Colonic mucosa (tissue), 4 donors: ENCODE measurements around the gene BRK1. TPM values are rescaled to one million over a fixed set of nuclear protein-coding genes. Genes with fewer than 3 reads are reported as not detected.

Experiments used
- DNase-seq: peaks from one replicate; pipeline ENCODE4 v3.0.0-alpha.2; 2020
- H3K27ac ChIP-seq: fragments of 200-600 bp; one replicate; pipeline ENCODE4 v1.8.0; 2021
- H3K27me3 ChIP-seq: fragments of 200-600 bp; one replicate; pipeline ENCODE4 v1.8.0; 2021
- H3K36me3 ChIP-seq: fragments of 200-600 bp; one replicate; pipeline ENCODE4 v1.8.0; 2021
- H3K4me1 ChIP-seq: fragments of 200-600 bp; one replicate; pipeline ENCODE4 v1.8.0; 2021; ENCODE audit warnings: mild to moderate bottlenecking
- H3K4me3 ChIP-seq: fragments of 200-600 bp; one replicate; pipeline ENCODE4 v1.8.0; 2021
- H3K9ac ChIP-seq, 2 donors: one replicate each; pipeline ENCODE4 v1.7.0; 2013; ENCODE audit warnings: control low read depth in 2 of 2, low read depth in 2 of 2, low read length in 2 of 2
- H3K9me3 ChIP-seq: fragments of 200-600 bp; one replicate; pipeline ENCODE4 v1.8.0; 2021
- intact Hi-C: fragments of 100-400 bp; cut with DNase I; formaldehyde crosslinking; loops from one replicate; pipeline ENCODE4 v1.14.1; 2022
- total RNA-seq, 2 donors: library from RNA; stranded (reverse); fragmentation: NEBNext Ultra II Directional in 1 of 2; extraction: Animal tissue kit (Norgen Biotek cat#: 25700) in 1 of 2; gene quantifications; one replicate each; pipeline ENCODE4 v1.2.1, GENCODE V29; 2021
- TF ChIP-seq, protein P1 (sequence below): fragments of 200-600 bp; IDR thresholded peaks from one replicate; pipeline ENCODE4 v1.8.0; 2022; ENCODE audit warnings: antibody characterized with exemption, mild to moderate bottlenecking
- donor health status: healthy.
- donor health status: DM: no; HTN: no; CAD: no.
- donor health status: DM: no; HTN: no; CAD: no.

BRK1 gene
- total RNA-seq, 2 donors from 2014 or later, result 104 to 105 TPM

DNA sequence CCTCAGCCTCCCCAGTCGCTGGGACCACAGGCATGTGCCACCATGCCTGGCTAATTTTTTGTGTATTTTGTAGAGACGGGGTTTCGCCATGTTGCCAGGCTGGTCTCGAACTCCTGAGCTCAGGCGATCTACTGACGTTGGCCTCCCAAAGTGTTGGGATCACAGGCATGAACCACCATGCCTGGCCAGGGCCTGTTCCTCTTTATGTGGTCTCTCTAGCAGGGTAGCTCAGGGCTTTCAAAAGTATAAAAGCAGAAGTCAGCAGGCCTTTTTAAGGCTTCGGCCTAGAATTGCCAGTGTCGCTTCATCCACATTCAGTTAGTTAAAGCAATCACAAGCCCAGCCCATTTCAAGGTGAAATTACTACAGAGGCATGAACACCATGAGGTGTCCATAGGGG is 33.8 kb downstream of the BRK1 start:
- H3K9me3 ChIP-seq, result no peaks in the 10 kb centered on the region
- H3K36me3 ChIP-seq, result peaks cover 9% of the 10 kb centered on the region
- H3K9ac ChIP-seq, result no peak overlapping the region
- H3K27me3 ChIP-seq, result no peaks in the 10 kb centered on the region
- no peaks in the 10 kb centered on the region for H3K4me1 ChIP-seq
- no peak overlapping the region for H3K27ac ChIP-seq
- no peak overlapping the region for H3K4me3 ChIP-seq
- no peak for DNase-seq
- intact Hi-C loops, result no loop called here
- TF ChIP-seq, protein P1, sequence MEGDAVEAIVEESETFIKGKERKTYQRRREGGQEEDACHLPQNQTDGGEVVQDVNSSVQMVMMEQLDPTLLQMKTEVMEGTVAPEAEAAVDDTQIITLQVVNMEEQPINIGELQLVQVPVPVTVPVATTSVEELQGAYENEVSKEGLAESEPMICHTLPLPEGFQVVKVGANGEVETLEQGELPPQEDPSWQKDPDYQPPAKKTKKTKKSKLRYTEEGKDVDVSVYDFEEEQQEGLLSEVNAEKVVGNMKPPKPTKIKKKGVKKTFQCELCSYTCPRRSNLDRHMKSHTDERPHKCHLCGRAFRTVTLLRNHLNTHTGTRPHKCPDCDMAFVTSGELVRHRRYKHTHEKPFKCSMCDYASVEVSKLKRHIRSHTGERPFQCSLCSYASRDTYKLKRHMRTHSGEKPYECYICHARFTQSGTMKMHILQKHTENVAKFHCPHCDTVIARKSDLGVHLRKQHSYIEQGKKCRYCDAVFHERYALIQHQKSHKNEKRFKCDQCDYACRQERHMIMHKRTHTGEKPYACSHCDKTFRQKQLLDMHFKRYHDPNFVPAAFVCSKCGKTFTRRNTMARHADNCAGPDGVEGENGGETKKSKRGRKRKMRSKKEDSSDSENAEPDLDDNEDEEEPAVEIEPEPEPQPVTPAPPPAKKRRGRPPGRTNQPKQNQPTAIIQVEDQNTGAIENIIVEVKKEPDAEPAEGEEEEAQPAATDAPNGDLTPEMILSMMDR, result no peak

GRCh38 chr3:10150987-10151386 is 35.5 kb downstream of the BRK1 start:
- no peak overlapping the region for H3K4me3 ChIP-seq
- intact Hi-C loops, result no loop called here
- no peak overlapping the region for H3K27ac ChIP-seq

DNA sequence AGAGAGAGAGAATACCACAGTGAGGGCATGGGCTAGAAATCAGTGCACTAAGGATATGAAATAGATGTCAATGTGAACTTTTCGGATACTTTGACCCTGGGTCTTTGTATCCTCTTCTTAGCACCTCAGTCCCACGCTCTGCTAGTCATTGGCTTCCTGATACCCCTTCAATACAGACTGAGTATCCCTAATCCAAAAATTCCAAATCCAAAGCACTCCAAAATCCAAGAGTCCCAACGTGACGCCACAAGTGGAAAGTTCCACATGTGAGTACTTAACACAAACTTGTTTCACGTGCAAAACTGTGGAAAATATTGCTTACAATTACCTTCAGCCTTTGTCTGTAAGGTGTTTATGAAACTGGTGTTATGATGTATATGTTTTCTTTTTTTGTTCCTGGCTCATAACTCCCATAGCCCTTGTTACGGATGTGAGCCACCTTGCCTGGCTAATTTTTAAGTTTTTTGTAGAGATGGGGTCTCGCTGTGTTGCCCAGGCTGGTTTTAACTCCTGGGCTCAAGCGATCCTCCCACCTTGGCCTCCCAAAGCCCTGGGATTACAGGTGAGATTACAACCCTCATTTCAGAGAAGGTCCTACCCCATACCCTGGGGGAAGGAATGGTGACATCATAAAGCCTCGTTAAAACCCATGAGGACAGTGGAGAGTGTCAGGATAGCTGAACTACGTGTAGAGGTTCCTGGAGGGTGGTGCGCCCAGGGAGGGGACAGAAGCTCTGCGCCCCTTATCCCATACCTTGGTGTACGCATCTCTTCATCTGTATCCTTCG is 39.1 kb downstream of the BRK1 start:
- Histone ChIP-seq H3K9me3 (no peaks in the 10 kb centered on the region), H3K4me1 (no peaks in the 10 kb centered on the region), H3K9ac (no peak overlapping the region), H3K27ac (no peak overlapping the region), H3K4me3 (no peak overlapping the region), H3K27me3 (no peaks in the 10 kb centered on the region), H3K36me3 (peaks cover 8% of the 10 kb centered on the region)
- intact Hi-C loops, result no loop called here
- TF ChIP-seq, protein P1, result no peak
- no peak for DNase-seq

More at GRCh38 chr3:10150987-10151386, 35.5 kb downstream of the BRK1 start:
- Histone ChIP-seq H3K9me3 (no peaks in the 10 kb centered on the region), H3K27me3 (no peaks in the 10 kb centered on the region), H3K36me3 (peaks cover 9% of the 10 kb centered on the region), H3K4me1 (no peaks in the 10 kb centered on the region), H3K9ac (no peak overlapping the region)
- no peak for DNase-seq
- TF ChIP-seq, protein P1, result no peak

DNA sequence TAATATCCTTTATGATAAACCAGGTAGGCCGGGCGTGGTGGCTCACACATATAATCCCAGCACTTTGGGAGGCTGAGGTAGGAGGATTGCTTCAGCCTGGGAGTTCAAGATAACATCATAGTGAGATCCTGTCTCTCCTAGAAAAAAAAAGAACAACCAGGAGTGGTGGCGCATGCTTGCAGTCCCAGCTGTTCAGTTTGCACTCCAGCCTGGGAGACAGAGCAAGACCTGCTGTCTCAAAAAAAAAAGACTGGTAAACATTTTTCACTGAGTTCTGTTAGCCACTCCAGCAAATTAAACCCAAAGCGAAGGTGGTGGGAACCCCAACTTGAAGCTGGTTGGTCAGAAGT is 39.6 kb downstream of the BRK1 start:
- Histone ChIP-seq H3K36me3 (peaks cover 2% of the 10 kb centered on the region), H3K27ac (no peak overlapping the region), H3K9me3 (no peaks in the 10 kb centered on the region), H3K4me3 (no peak overlapping the region), H3K9ac (no peak overlapping the region), H3K27me3 (no peaks in the 10 kb centered on the region), H3K4me1 (no peaks in the 10 kb centered on the region)
- intact Hi-C loops, result no loop called here
- TF ChIP-seq, protein P1, result no peak
- DNase-seq, result no peak

DNA sequence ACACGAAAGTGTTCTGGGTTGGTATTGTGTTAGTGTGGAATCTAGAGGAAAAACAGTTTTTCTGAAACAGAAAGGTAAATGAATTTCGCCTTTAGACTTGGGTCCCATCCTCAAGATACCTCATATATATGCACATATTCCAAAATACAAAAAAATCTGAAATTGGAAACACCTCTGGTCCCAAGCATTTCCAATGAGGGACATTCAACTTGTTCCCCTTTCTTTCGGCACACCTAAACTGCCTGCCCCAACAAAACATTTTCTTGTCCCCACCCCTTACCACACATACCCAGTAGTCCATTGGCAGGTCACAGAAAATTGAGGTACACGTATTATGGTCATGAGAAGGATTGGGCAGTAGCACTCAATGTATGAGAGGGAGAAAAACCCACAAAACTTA is 40.2 kb downstream of the BRK1 start:
- no peak overlapping the region for H3K27ac ChIP-seq
- no peaks in the 10 kb centered on the region for H3K36me3 ChIP-seq
- intact Hi-C loops, result no loop called here
- H3K4me1 ChIP-seq, result no peaks in the 10 kb centered on the region
- no peak overlapping the region for H3K4me3 ChIP-seq
- DNase-seq, result no peak
- no peaks in the 10 kb centered on the region for H3K27me3 ChIP-seq
- no peak overlapping the region for H3K9ac ChIP-seq
- TF ChIP-seq, protein P1, result no peak
- no peaks in the 10 kb centered on the region for H3K9me3 ChIP-seq
